Mesothelial cell of epicardium (in vitro differentiated cells): ENCODE measurements around the gene DYNC1I2. TPM values are rescaled to one million over a fixed set of nuclear protein-coding genes. Genes with fewer than 3 reads are reported as not detected.

Experiments used
- DNase-seq, 2 experiments: peaks; one replicate each; pipeline ENCODE4 v3.0.0; 2021; ENCODE audit warnings: low spot score in 2 of 2; ENCODE audit not compliant: unreplicated experiment in 2 of 2
- H3K27ac Mint-ChIP-seq: 2 replicates; pipeline ENCODE4 v1.8.0; 2021; ENCODE audit warnings: mixed read lengths
- H3K27me3 Mint-ChIP-seq: 2 replicates; pipeline ENCODE4 v1.8.0; 2021; ENCODE audit warnings: low read depth, mixed read lengths
- H3K36me3 Mint-ChIP-seq: 2 replicates; pipeline ENCODE4 v1.8.0; 2021; ENCODE audit warnings: mixed read lengths
- H3K4me1 Mint-ChIP-seq: 2 replicates; pipeline ENCODE4 v1.8.0; 2021; ENCODE audit warnings: mixed read lengths
- H3K4me3 Mint-ChIP-seq: 2 replicates; pipeline ENCODE4 v1.8.0; 2021; ENCODE audit warnings: mild to moderate bottlenecking, moderate library complexity, mixed read lengths
- H3K9me3 Mint-ChIP-seq: 2 replicates; pipeline ENCODE4 v1.8.0; 2021; ENCODE audit warnings: mixed read lengths
- CTCF ChIP-seq: fragments of 200-600 bp; sonication (generic); IDR thresholded peaks from one replicate; pipeline ENCODE4 v1.5.0; 2021; ENCODE audit warnings: antibody characterized with exemption; ENCODE audit not compliant: unreplicated experiment
- total RNA-seq: library from RNA; stranded (reverse); gene quantifications from 3 replicates; pipeline ENCODE4 v1.2.1, GENCODE V29; 2021

The DYNC1I2 gene
- total RNA-seq, 1 donor from 2014 or later, result 112 TPM

DNA sequence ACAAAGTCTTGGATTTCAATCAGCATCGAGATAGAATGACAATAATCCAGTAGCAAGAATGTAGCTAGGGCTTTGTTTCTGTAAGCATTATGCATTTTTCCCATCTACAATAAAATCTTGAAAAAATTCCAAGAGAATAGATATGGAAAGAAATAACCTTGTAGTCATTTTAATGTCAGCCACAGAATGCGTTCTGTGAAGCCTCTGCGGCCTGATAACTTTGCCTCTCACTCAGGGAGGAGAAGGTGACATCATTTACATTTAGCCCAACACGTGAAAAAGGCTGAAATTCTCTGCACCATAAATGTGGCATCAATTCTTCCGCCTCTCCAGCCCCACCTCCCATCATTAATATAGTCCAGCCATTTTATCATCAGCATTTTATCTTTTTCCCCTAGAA lies 19.1 kb upstream of the DYNC1I2 start:
- Mint-ChIP-seq H3K9me3 (no peaks in the 10 kb centered on the region), H3K27ac (no peak overlapping the region), H3K4me3 (no peak overlapping the region), H3K4me1 (no peaks in the 10 kb centered on the region), H3K36me3 (no peaks in the 10 kb centered on the region), H3K27me3 (peaks cover 3% of the 10 kb centered on the region)
- no peak for TF ChIP-seq CTCF
- no peak for DNase-seq

- Mint-ChIP-seq H3K36me3 (no peaks in the 10 kb centered on the region), H3K9me3 (no peaks in the 10 kb centered on the region), H3K27ac (no peak overlapping the region), H3K4me3 (no peak overlapping the region), H3K4me1 (peaks cover 2% of the 10 kb centered on the region), H3K27me3 (peaks cover 4% of the 10 kb centered on the region)
- TF ChIP-seq CTCF, result no peak
- no peak for DNase-seq
Observed at GRCh38 chr2:171669121-171669520, 18.1 kb upstream of the DYNC1I2 start.

GRCh38 chr2:171670655-171671054 lies 16.6 kb upstream of the DYNC1I2 start:
- peaks cover 4% of the 10 kb centered on the region for H3K27me3 Mint-ChIP-seq
- H3K4me1 Mint-ChIP-seq, result peaks cover 2% of the 10 kb centered on the region
- H3K36me3 Mint-ChIP-seq, result no peaks in the 10 kb centered on the region
- no peak overlapping the region for H3K4me3 Mint-ChIP-seq
- H3K9me3 Mint-ChIP-seq, result no peaks in the 10 kb centered on the region
- no peak for DNase-seq
- no peak for TF ChIP-seq CTCF
- no peak overlapping the region for H3K27ac Mint-ChIP-seq

GRCh38 chr2:171671867-171672266 lies 15.4 kb upstream of the DYNC1I2 start:
- no peak for DNase-seq
- Mint-ChIP-seq H3K27me3 (peaks cover 4% of the 10 kb centered on the region), H3K4me1 (peaks cover 2% of the 10 kb centered on the region), H3K36me3 (no peaks in the 10 kb centered on the region), H3K9me3 (no peaks in the 10 kb centered on the region), H3K27ac (no peak overlapping the region), H3K4me3 (no peak overlapping the region)
- no peak for TF ChIP-seq CTCF

- Mint-ChIP-seq H3K4me1 (peaks cover 2% of the 10 kb centered on the region), H3K27ac (no peak overlapping the region), H3K27me3 (peaks cover 4% of the 10 kb centered on the region), H3K36me3 (no peaks in the 10 kb centered on the region), H3K4me3 (no peak overlapping the region), H3K9me3 (no peaks in the 10 kb centered on the region)
- no peak for TF ChIP-seq CTCF
- DNase-seq, result no peak
Observed at GRCh38 chr2:171673905-171674304, 13.4 kb upstream of the DYNC1I2 start.

GRCh38 chr2:171675810-171676345 lies 11.4 kb upstream of the DYNC1I2 start:
- no peaks in the 10 kb centered on the region for H3K36me3 Mint-ChIP-seq
- peaks cover 2% of the 10 kb centered on the region for H3K4me1 Mint-ChIP-seq
- no peak overlapping the region for H3K4me3 Mint-ChIP-seq
- TF ChIP-seq CTCF, result no peak
- no peak overlapping the region for H3K27ac Mint-ChIP-seq
- H3K27me3 Mint-ChIP-seq, result peaks cover 4% of the 10 kb centered on the region
- no peak for DNase-seq
- no peaks in the 10 kb centered on the region for H3K9me3 Mint-ChIP-seq
